Lung (tissue), 12 donors: Measurements from ENCODE around the gene RUVBL2. TPM values are rescaled to one million over a fixed set of nuclear protein-coding genes. Genes with fewer than 3 reads are reported as not detected.
A peak's percentile ranks its signal among the peaks of the same experiment; 100 is the strongest.

Source experiments
- ATAC-seq: fragments of 200-7000 bp; cut with Tn5 transposase; one replicate; pipeline ENCODE4 v1.9.1; 2020; ENCODE audit warnings: moderate number of reproducible peaks; ENCODE audit not compliant: insufficient read depth, low FRiP score
- DNase-seq, 3 donors: peaks; one replicate each; pipeline ENCODE4 v3.0.0-alpha.2; 2013 to 2017
- H3K27ac ChIP-seq, 2 donors: one replicate each; pipeline ENCODE4 v1.5.1; 2013; ENCODE audit warnings: mild to moderate bottlenecking in 2 of 2, moderate library complexity in 2 of 2, control low read depth in 1 of 2, inconsistent platforms in 1 of 2, low read depth in 1 of 2, low read length in 1 of 2
- H3K27me3 ChIP-seq, 3 donors: one replicate each; pipeline ENCODE4 v1.5.1; 2013; ENCODE audit warnings: low read length in 2 of 3; ENCODE audit not compliant: control insufficient read depth in 3 of 3, insufficient read depth in 3 of 3
- H3K36me3 ChIP-seq, 4 donors: one replicate each; pipeline ENCODE4 v1.5.1; 2013; ENCODE audit warnings: low read length in 4 of 4, mild to moderate bottlenecking in 1 of 4, moderate library complexity in 1 of 4; ENCODE audit not compliant: control insufficient read depth in 4 of 4, insufficient read depth in 4 of 4
- H3K4me1 ChIP-seq, 5 donors: one replicate each; pipeline ENCODE4 v1.5.1; 2013; ENCODE audit warnings: low read length in 5 of 5, mild to moderate bottlenecking in 2 of 5, moderate library complexity in 1 of 5; ENCODE audit not compliant: control insufficient read depth in 5 of 5, insufficient read depth in 5 of 5
- H3K4me3 ChIP-seq: one replicate; pipeline ENCODE4 v1.5.1; 2013; ENCODE audit warnings: mild to moderate bottlenecking, control low read depth, moderate library complexity
- H3K9ac ChIP-seq, 2 donors: one replicate each; pipeline ENCODE4 v1.5.1; 2013; ENCODE audit warnings: low read length in 2 of 2, control low read depth in 1 of 2; ENCODE audit not compliant: insufficient read depth in 1 of 2
- H3K9me3 ChIP-seq, 4 donors: one replicate each; pipeline ENCODE4 v1.5.1; 2013; ENCODE audit warnings: low read length in 3 of 4, mild to moderate bottlenecking in 1 of 4, moderate library complexity in 1 of 4; ENCODE audit not compliant: control insufficient read depth in 4 of 4, insufficient read depth in 3 of 4
- CTCF ChIP-seq: IDR thresholded peaks from 2 replicates; pipeline ENCODE4 v1.5.1; 2012; ENCODE audit warnings: mild to moderate bottlenecking; ENCODE audit errors: control extremely low read depth, extremely low read depth
- WGBS, 2 donors: extraction: QIAGEN DNeasy Blood & Tissue Kit; methylation state at CpG; one replicate each; pipeline ENCODE4 v1.1.7; 2013; 5-methylcytosine and 5-hydroxymethylcytosine counted together
- polyA plus RNA-seq, 2 donors: library from polyadenylated mRNA; stranded (reverse); fragments of 200-250 nt; gene quantifications; one replicate each; pipeline ENCODE4 v1.2.1, GENCODE V29; 2013
- total RNA-seq, 2 donors: library from RNA; depleted of rRNA in 1 of 2; stranded (reverse); fragments of >200 nt in 1 of 2; gene quantifications; one replicate each; pipeline ENCODE4 v1.2.1, GENCODE V29; 2014 to 2021
- donor health status: control.
- donor health status: control.
- donor health status: Bipolar disorder and iron deficiency.
- donor health status: healthy.
- donor health status: DM: yes; HTN: yes; CAD: no.

The RUVBL2 gene
- total and polyA plus RNA-seq, 4 donors: 80.7 to 112 (median 96.8) TPM

GRCh38 chr19:49019242-49019932 lies 25.7 kb downstream of the RUVBL2 start:
- Histone ChIP-seq H3K27ac (no peak overlapping the region), H3K27me3 (peaks cover 0 to 30% (median 15%) of the 10 kb centered on the region in 3 donors), H3K9ac (no peak overlapping the region), H3K4me3 (no peak overlapping the region), H3K4me1 (peaks cover 0 to 19% (median 4%) of the 10 kb centered on the region in 5 donors), H3K36me3 (peaks cover 6 to 19% (median 6%) of the 10 kb centered on the region in 4 donors), H3K9me3 (no peaks in the 10 kb centered on the region)
- TF ChIP-seq CTCF: no peak
- ATAC-seq: peak; percentile 37
- peak; percentile 40 to 70 (median 47) for DNase-seq
- WGBS, 2 donors: 13 to 18% methylated on average over 40 to 41 of the region's 41 CpGs

- TF ChIP-seq CTCF: no peak
- Histone ChIP-seq H3K4me3 (no peak overlapping the region), H3K27me3 (peaks cover 0 to 30% (median 15%) of the 10 kb centered on the region in 3 donors), H3K9ac (no peak overlapping the region), H3K36me3 (peaks cover 0 to 10% (median 2%) of the 10 kb centered on the region in 4 donors), H3K27ac (no peak overlapping the region), H3K4me1 (peaks cover 0 to 19% (median 4%) of the 10 kb centered on the region in 5 donors), H3K9me3 (no peaks in the 10 kb centered on the region)
- ATAC-seq (no peak), DNase-seq (no peak)
- WGBS, 2 donors: 78 to 79% methylated on average over 11 of the region's 11 CpGs
Measured at GRCh38 chr19:49020342-49020741, 26.7 kb downstream of the RUVBL2 start.

GRCh38 chr19:49020931-49021895 lies 27.5 kb downstream of the RUVBL2 start:
- peaks cover 0 to 1% (median 0%) of the 10 kb centered on the region in 4 donors for H3K36me3 ChIP-seq
- no peak overlapping the region for H3K9ac ChIP-seq
- H3K27ac ChIP-seq: no peak overlapping the region
- H3K4me3 ChIP-seq: no peak overlapping the region
- no peak for TF ChIP-seq CTCF
- ATAC-seq (no peak), DNase-seq (no peak)
- peaks cover 0 to 19% (median 4%) of the 10 kb centered on the region in 5 donors for H3K4me1 ChIP-seq
- peaks cover 0 to 30% (median 15%) of the 10 kb centered on the region in 3 donors for H3K27me3 ChIP-seq
- WGBS, 2 donors: 44 to 53% methylated on average over 16 of the region's 16 CpGs
- H3K9me3 ChIP-seq: no peaks in the 10 kb centered on the region
